PFSK-1 (cell line): ENCODE results near the gene PTPRH.

Experiments
- FOXP2 ChIP-seq: optimal IDR thresholded peaks from 2 replicates; pipeline ENCODE3; 2011; ENCODE audit warnings: borderline replicate concordance, control low read depth, inconsistent platforms; ENCODE audit not compliant: insufficient read depth; ENCODE audit errors: extremely low read length, extremely low read depth
- POLR2AphosphoS5 ChIP-seq: IDR thresholded peaks from 2 replicates; pipeline ENCODE4 v1.6.1; 2012; ENCODE audit warnings: low read depth, mild to moderate bottlenecking, control low read depth, low read length, moderate library complexity
- SIN3A ChIP-seq: IDR thresholded peaks from 2 replicates; pipeline ENCODE4 v1.6.1; 2012; ENCODE audit warnings: mild to moderate bottlenecking, low read length, moderate library complexity, borderline replicate concordance; ENCODE audit not compliant: insufficient read depth
- TAF1 ChIP-seq: IDR thresholded peaks from 2 replicates; pipeline ENCODE4 v1.6.1; 2012; ENCODE audit warnings: low read length, control low read depth, borderline replicate concordance; ENCODE audit not compliant: insufficient read depth
- TF ChIP-seq, protein P1 (sequence below), 2 experiments: IDR thresholded peaks; 2 replicates each; pipeline versions ENCODE4 v1.6.1 to v1.8.0; 2011 to 2012; ENCODE audit warnings: low read depth in 2 of 2, low read length in 2 of 2, control low read depth in 1 of 2, inconsistent platforms in 1 of 2, mild to moderate bottlenecking in 1 of 2, moderate library complexity in 1 of 2; ENCODE audit not compliant: insufficient read depth in 1 of 2

GRCh38 chr19:55250262-55251036, 41.1 kb upstream of the PTPRH start:
- TF ChIP-seq FOXP2, result no peak
- TF ChIP-seq TAF1, result no peak
- TF ChIP-seq SIN3A, result no peak
- TF ChIP-seq POLR2AphosphoS5, result no peak
- TF ChIP-seq, protein P1, sequence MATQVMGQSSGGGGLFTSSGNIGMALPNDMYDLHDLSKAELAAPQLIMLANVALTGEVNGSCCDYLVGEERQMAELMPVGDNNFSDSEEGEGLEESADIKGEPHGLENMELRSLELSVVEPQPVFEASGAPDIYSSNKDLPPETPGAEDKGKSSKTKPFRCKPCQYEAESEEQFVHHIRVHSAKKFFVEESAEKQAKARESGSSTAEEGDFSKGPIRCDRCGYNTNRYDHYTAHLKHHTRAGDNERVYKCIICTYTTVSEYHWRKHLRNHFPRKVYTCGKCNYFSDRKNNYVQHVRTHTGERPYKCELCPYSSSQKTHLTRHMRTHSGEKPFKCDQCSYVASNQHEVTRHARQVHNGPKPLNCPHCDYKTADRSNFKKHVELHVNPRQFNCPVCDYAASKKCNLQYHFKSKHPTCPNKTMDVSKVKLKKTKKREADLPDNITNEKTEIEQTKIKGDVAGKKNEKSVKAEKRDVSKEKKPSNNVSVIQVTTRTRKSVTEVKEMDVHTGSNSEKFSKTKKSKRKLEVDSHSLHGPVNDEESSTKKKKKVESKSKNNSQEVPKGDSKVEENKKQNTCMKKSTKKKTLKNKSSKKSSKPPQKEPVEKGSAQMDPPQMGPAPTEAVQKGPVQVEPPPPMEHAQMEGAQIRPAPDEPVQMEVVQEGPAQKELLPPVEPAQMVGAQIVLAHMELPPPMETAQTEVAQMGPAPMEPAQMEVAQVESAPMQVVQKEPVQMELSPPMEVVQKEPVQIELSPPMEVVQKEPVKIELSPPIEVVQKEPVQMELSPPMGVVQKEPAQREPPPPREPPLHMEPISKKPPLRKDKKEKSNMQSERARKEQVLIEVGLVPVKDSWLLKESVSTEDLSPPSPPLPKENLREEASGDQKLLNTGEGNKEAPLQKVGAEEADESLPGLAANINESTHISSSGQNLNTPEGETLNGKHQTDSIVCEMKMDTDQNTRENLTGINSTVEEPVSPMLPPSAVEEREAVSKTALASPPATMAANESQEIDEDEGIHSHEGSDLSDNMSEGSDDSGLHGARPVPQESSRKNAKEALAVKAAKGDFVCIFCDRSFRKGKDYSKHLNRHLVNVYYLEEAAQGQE (IDR thresholded peaks at IDR 0.05; ENCODE audit: insufficient read depth in 1 of 2, low read depth in 2 of 2, low read length in 2 of 2), result no peak
